ENCODE results near the gene UBE2G2. TPM values are rescaled to one million over a fixed set of nuclear protein-coding genes. Genes with fewer than 3 reads are reported as not detected.

UBE2G2 gene
- polyA plus RNA-seq, 1 donor (not counting 4 experiments of a cell fraction or from before 2014, with no cell fraction given) = 106 TPM

DNA sequence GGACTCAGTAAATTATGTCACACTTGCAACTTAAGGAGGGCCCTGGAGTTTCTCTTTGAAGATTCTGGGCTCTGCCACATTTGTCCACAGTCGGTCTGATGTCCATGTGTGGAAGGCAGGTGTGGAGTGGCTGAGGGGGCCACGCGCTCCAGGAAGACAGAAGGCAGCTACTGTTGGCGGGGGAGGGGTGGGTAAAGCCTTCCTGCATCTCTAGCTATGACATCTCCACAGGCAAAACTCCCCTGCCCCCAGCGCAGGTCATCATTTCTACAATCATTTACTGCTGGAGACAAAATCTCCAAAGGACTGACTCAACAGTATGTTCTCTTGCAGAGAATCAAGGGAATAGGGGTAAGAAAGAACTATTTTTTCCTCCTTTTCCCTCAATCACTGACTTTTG, 78.9 kb downstream of the UBE2G2 start:
- dilution Hi-C loops (cut with MboI; ENCODE audit: extremely low pct_ligation_motif_present, low sequenced_read_pairs) = no loop called here
- H3K27me3 ChIP-seq (ENCODE audit: control insufficient read depth, extremely low read depth, insufficient read depth, low read length) = peaks cover 26% of the 10 kb centered on the region
- H2AFZ ChIP-seq (ENCODE audit: control insufficient read depth, low read length) = no peak overlapping the region
- H3K27ac ChIP-seq (ENCODE audit: control insufficient read depth, insufficient read depth, low read length) = no peak overlapping the region
- DNase-seq (ENCODE audit: low read depth, low spot score) (no peak), FAIRE-seq (no peak)
- no peaks in the 10 kb centered on the region for H3K9me1 ChIP-seq (ENCODE audit: control insufficient read depth, extremely low read depth, insufficient read depth, low read length)
- no peaks in the 10 kb centered on the region for H4K20me1 ChIP-seq (ENCODE audit: control insufficient read depth, extremely low read depth, insufficient read depth, low read length)
- TF ChIP-seq, protein P1, sequence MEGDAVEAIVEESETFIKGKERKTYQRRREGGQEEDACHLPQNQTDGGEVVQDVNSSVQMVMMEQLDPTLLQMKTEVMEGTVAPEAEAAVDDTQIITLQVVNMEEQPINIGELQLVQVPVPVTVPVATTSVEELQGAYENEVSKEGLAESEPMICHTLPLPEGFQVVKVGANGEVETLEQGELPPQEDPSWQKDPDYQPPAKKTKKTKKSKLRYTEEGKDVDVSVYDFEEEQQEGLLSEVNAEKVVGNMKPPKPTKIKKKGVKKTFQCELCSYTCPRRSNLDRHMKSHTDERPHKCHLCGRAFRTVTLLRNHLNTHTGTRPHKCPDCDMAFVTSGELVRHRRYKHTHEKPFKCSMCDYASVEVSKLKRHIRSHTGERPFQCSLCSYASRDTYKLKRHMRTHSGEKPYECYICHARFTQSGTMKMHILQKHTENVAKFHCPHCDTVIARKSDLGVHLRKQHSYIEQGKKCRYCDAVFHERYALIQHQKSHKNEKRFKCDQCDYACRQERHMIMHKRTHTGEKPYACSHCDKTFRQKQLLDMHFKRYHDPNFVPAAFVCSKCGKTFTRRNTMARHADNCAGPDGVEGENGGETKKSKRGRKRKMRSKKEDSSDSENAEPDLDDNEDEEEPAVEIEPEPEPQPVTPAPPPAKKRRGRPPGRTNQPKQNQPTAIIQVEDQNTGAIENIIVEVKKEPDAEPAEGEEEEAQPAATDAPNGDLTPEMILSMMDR (optimal IDR thresholded peaks at IDR 0.05 in 1 of 3, IDR thresholded peaks at IDR 0.05 in 1 of 3, conservative IDR thresholded peaks at IDR 0.05 in 1 of 3; ENCODE audit: extremely low read depth in 1 of 3, insufficient read depth in 2 of 3, low read length in 3 of 3) = no peak
- no peak for TF ChIP-seq EZH2 (IDR thresholded peaks at IDR 0.05; ENCODE audit: low read length)
- no peaks in the 10 kb centered on the region for H3K79me2 ChIP-seq (ENCODE audit: control insufficient read depth, insufficient read depth, low read length)
- no peak overlapping the region for H3K4me3 ChIP-seq (ENCODE audit: control insufficient read depth in 2 of 3, extremely low read depth in 1 of 3, insufficient read depth in 2 of 3, low read depth in 1 of 3, low read length in 3 of 3)
- no peaks in the 10 kb centered on the region for H3K36me3 ChIP-seq (ENCODE audit: control insufficient read depth in 2 of 2, extremely low read depth in 1 of 2, insufficient read depth in 2 of 2, low read length in 2 of 2)
- no peaks in the 10 kb centered on the region for H3K9me3 ChIP-seq (ENCODE audit: control insufficient read depth, low read depth, low read length)
- no peak overlapping the region for H3K4me2 ChIP-seq (ENCODE audit: control insufficient read depth, extremely low read depth, insufficient read depth, low read depth, low read length)
- H3K9ac ChIP-seq (ENCODE audit: control insufficient read depth, extremely low read depth, insufficient read depth, low read length) = no peak overlapping the region
- no peaks in the 10 kb centered on the region for H3K4me1 ChIP-seq (ENCODE audit: control insufficient read depth, extremely low read depth, insufficient read depth, low read length)

DNA sequence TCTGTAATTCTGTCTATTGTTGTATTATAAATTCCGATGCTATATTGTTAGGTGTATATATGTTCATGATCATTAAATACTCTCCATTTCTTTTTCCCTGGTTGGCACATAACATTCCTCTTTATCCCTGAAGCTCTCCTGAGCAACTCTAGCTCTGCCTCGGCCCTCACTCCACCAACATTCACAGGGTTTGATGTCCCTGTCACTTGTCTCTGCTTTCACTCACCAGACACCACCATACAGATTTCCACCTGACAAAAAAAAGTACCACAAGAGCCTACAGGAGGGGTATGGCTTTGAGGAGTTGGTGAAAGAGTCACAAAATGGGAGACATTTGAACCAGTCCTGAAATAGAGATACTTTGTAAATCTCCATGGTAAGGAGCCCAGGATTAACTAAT, 81.5 kb downstream of the UBE2G2 start:
- H4K20me1 ChIP-seq (ENCODE audit: control insufficient read depth, extremely low read depth, insufficient read depth, low read length) = no peaks in the 10 kb centered on the region
- TF ChIP-seq, protein P1 (optimal IDR thresholded peaks at IDR 0.05 in 1 of 3, IDR thresholded peaks at IDR 0.05 in 1 of 3, conservative IDR thresholded peaks at IDR 0.05 in 1 of 3; ENCODE audit: extremely low read depth in 1 of 3, insufficient read depth in 2 of 3, low read length in 3 of 3) = no peak
- no peak for TF ChIP-seq EZH2 (IDR thresholded peaks at IDR 0.05; ENCODE audit: low read length)
- H3K79me2 ChIP-seq (ENCODE audit: control insufficient read depth, insufficient read depth, low read length) = no peaks in the 10 kb centered on the region
- no peaks in the 10 kb centered on the region for H3K36me3 ChIP-seq (ENCODE audit: control insufficient read depth in 2 of 2, extremely low read depth in 1 of 2, insufficient read depth in 2 of 2, low read length in 2 of 2)
- DNase-seq (ENCODE audit: low read depth, low spot score) (no peak), FAIRE-seq (no peak)
- no peaks in the 10 kb centered on the region for H3K4me1 ChIP-seq (ENCODE audit: control insufficient read depth, extremely low read depth, insufficient read depth, low read length)
- H3K4me3 ChIP-seq (ENCODE audit: control insufficient read depth in 2 of 3, extremely low read depth in 1 of 3, insufficient read depth in 2 of 3, low read depth in 1 of 3, low read length in 3 of 3) = no peak overlapping the region
- H3K9me3 ChIP-seq (ENCODE audit: control insufficient read depth, low read depth, low read length) = peaks cover 2% of the 10 kb centered on the region
- no peak overlapping the region for H3K4me2 ChIP-seq (ENCODE audit: control insufficient read depth, extremely low read depth, insufficient read depth, low read depth, low read length)
- H3K9me1 ChIP-seq (ENCODE audit: control insufficient read depth, extremely low read depth, insufficient read depth, low read length) = no peaks in the 10 kb centered on the region
- dilution Hi-C loops (cut with MboI; ENCODE audit: extremely low pct_ligation_motif_present, low sequenced_read_pairs) = no loop called here
- no peak overlapping the region for H3K27ac ChIP-seq (ENCODE audit: control insufficient read depth, insufficient read depth, low read length)
- H3K27me3 ChIP-seq (ENCODE audit: control insufficient read depth, extremely low read depth, insufficient read depth, low read length) = peaks cover 20% of the 10 kb centered on the region
- H2AFZ ChIP-seq (ENCODE audit: control insufficient read depth, low read length) = no peak overlapping the region
- no peak overlapping the region for H3K9ac ChIP-seq (ENCODE audit: control insufficient read depth, extremely low read depth, insufficient read depth, low read length)

Other genes starting within 250 kb of the UBE2G2 start
- not detected in 3 replicates for gene KRTAP10-3, start 243.0 kb downstream of the UBE2G2 start, polyA plus RNA-seq
- 0.06 TPM in 1 of 3 replicates, not detected in the others for gene KRTAP10-4, start 228.1 kb downstream of the UBE2G2 start, polyA plus RNA-seq
- gene KRTAP10-5, start 221.2 kb downstream of the UBE2G2 start, polyA plus RNA-seq = not detected in 3 replicates
- not detected in 3 replicates for gene KRTAP10-6, start 209.3 kb downstream of the UBE2G2 start, polyA plus RNA-seq
- gene KRTAP10-7, start 201.2 kb downstream of the UBE2G2 start, polyA plus RNA-seq = not detected in 3 replicates
- gene KRTAP10-8, start 189.7 kb downstream of the UBE2G2 start, polyA plus RNA-seq = not detected in 3 replicates
- gene KRTAP10-9, start 174.7 kb downstream of the UBE2G2 start, polyA plus RNA-seq = not detected in 3 replicates
- not detected in 3 replicates for gene KRTAP10-10, start 164.5 kb downstream of the UBE2G2 start, polyA plus RNA-seq
- not detected in 3 replicates for gene KRTAP10-11, start 155.4 kb downstream of the UBE2G2 start, polyA plus RNA-seq
- not detected in 3 replicates for gene KRTAP12-4, start 147.2 kb downstream of the UBE2G2 start, polyA plus RNA-seq
- gene KRTAP12-3, start 143.9 kb downstream of the UBE2G2 start, polyA plus RNA-seq = not detected in 3 replicates
- gene KRTAP12-2, start 134.9 kb downstream of the UBE2G2 start, polyA plus RNA-seq = not detected in 3 replicates
- not detected in 3 replicates for gene KRTAP12-1, start 119.7 kb downstream of the UBE2G2 start, polyA plus RNA-seq
- not detected in 3 replicates for gene KRTAP10-12, start 104.6 kb downstream of the UBE2G2 start, polyA plus RNA-seq
- gene TSPEAR, start 90.2 kb downstream of the UBE2G2 start, polyA plus RNA-seq = 0.07 to 0.12 TPM in 2 of 3 replicates, not detected in the other
- gene SUMO3, start 16.2 kb upstream of the UBE2G2 start, polyA plus RNA-seq = 69.3 to 132 TPM (median 115 TPM) in 3 replicates
- 132 to 140 TPM (median 137 TPM) in 3 replicates for gene PTTG1IP, start 71.9 kb upstream of the UBE2G2 start, polyA plus RNA-seq
- gene ITGB2, start 119.1 kb upstream of the UBE2G2 start, polyA plus RNA-seq = 0.55 to 0.86 TPM (median 0.72 TPM) in 3 replicates
- 18.5 to 26.8 TPM (median 21.8 TPM) in 3 replicates for gene SLX9, start 138.2 kb upstream of the UBE2G2 start, polyA plus RNA-seq